SK-N-SH treated with all-trans-retinoic acid at 6 μM for 48 hours (cell line): Measurements from ENCODE around the gene PSAP.

Source experiments
- ARNTL ChIP-seq: fragments of 450-650 bp; formaldehyde crosslinking; IDR thresholded peaks from 2 replicates; pipeline ENCODE4 v1.5.0; 2020; ENCODE audit warnings: low read depth, mild to moderate bottlenecking, moderate library complexity, borderline replicate concordance
- PPARA ChIP-seq: fragments of 250-450 bp; sonication (Bioruptor Pico); IDR thresholded peaks from 2 replicates; pipeline ENCODE4 v1.5.0; 2020; ENCODE audit warnings: mild to moderate bottlenecking, borderline replicate concordance
- ZFP3 ChIP-seq: fragments of 250-450 bp; sonication (Bioruptor Pico); IDR thresholded peaks from 2 replicates; pipeline ENCODE4 v1.5.0; 2020; ENCODE audit warnings: mild to moderate bottlenecking, moderate library complexity
- ZNF565 ChIP-seq: fragments of 450-650 bp; formaldehyde crosslinking; conservative IDR thresholded peaks from 2 replicates; pipeline ENCODE4 v1.5.0; 2020; ENCODE audit warnings: low read depth, mild to moderate bottlenecking, moderate library complexity
- TF ChIP-seq, protein P1 (sequence below): fragments of 250-450 bp; sonication (Bioruptor Pico); IDR thresholded peaks from 2 replicates; pipeline ENCODE4 v1.8.0; 2020; ENCODE audit warnings: mild to moderate bottlenecking, moderate library complexity, borderline replicate concordance

DNA sequence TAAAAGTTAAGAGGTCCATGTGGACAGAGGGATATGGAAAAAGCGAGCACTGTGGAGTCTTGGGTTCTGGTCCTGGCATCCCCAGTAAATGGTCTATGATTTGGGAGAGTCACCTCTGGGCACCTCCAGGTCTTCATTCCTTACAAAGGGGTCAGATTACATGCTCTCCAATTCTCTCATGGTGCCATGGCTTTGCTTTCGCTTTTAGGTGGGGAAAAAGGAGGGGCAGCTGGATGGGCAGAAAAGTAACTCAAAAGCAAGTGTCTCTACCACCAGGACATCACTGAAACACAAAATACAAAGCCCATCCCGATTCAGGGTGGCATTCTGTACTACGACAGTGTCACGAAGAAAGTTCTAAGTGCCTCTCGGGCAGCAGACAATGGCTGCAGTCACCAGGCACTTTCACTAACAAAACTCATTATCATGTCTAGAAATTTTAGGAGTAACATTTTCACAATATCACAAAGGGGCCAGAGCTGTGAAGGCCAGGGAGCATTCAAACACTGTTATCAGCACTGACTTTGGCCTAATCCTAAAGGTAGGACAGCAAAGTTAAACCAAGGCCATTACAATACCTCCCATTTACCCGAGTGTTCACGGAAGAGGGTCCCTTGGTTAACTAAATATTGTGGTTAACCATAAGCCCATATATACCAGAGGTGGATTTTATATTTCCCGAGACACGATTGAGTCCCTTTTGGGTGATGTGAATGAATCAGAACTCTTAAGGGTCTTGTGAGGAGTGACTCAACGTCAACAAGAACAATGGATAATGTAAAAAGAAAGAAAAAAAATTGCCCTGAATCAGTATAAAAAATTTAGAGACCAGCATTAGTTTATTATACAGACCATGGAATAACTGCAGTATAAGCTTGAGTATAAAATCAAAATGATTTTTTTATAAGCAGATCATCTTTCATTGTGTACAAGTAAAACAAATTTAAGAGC lies 2.5 kb downstream of the PSAP start:
- TF ChIP-seq ARNTL (CRISPR knock-in tag): no peak
- TF ChIP-seq ZFP3 (CRISPR knock-in tag): no peak
- TF ChIP-seq ZNF565 (CRISPR knock-in tag): no peak
- no peak for TF ChIP-seq PPARA (CRISPR knock-in tag)
- TF ChIP-seq, protein P1, sequence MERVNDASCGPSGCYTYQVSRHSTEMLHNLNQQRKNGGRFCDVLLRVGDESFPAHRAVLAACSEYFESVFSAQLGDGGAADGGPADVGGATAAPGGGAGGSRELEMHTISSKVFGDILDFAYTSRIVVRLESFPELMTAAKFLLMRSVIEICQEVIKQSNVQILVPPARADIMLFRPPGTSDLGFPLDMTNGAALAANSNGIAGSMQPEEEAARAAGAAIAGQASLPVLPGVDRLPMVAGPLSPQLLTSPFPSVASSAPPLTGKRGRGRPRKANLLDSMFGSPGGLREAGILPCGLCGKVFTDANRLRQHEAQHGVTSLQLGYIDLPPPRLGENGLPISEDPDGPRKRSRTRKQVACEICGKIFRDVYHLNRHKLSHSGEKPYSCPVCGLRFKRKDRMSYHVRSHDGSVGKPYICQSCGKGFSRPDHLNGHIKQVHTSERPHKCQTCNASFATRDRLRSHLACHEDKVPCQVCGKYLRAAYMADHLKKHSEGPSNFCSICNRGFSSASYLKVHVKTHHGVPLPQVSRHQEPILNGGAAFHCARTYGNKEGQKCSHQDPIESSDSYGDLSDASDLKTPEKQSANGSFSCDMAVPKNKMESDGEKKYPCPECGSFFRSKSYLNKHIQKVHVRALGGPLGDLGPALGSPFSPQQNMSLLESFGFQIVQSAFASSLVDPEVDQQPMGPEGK (CRISPR knock-in tag): no peak
